ENCODE data around the gene SRC.

SRC gene

DNA sequence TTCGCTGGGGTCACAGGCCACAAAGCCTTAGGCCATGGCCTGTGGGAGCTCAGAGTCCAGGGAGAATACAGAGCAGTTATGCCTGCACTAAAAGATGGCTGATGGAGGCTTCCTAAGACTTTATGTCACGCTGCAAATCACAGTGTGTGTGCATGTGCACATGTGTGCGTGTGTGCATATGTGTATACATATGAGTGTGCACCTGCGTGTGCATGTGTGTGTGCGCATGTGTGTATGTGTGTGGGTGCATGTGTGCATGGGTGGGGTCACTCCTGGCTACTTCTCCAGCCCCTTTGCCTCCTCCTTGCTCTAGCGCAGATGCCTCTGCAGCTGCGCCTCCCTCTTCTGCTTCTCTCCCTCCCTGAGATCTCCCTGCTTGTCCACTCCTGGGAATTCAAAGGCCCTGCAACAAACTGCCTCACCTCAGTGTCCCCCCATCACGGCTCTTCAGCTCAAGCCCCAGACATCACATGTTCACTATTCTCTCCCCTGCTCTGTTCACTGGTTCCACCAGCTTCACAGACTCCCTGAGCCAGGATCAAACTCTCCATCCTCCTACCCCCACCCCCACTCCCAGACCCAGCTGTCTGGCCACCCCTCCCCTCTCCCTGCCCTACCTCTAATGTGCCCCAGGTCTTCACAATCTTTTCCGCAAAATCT, 90.7 kb downstream of the SRC start:
- H3K4me3 ChIP-seq (ENCODE audit: control insufficient read depth, low read depth, low read length): no peak overlapping the region
- no peak for DNase-seq (ENCODE audit: low read depth)
- TF ChIP-seq, protein P1, sequence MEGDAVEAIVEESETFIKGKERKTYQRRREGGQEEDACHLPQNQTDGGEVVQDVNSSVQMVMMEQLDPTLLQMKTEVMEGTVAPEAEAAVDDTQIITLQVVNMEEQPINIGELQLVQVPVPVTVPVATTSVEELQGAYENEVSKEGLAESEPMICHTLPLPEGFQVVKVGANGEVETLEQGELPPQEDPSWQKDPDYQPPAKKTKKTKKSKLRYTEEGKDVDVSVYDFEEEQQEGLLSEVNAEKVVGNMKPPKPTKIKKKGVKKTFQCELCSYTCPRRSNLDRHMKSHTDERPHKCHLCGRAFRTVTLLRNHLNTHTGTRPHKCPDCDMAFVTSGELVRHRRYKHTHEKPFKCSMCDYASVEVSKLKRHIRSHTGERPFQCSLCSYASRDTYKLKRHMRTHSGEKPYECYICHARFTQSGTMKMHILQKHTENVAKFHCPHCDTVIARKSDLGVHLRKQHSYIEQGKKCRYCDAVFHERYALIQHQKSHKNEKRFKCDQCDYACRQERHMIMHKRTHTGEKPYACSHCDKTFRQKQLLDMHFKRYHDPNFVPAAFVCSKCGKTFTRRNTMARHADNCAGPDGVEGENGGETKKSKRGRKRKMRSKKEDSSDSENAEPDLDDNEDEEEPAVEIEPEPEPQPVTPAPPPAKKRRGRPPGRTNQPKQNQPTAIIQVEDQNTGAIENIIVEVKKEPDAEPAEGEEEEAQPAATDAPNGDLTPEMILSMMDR (conservative IDR thresholded peaks at IDR 0.05; ENCODE audit: control insufficient read depth, insufficient read depth, low read depth, low read length): no peak

DNA sequence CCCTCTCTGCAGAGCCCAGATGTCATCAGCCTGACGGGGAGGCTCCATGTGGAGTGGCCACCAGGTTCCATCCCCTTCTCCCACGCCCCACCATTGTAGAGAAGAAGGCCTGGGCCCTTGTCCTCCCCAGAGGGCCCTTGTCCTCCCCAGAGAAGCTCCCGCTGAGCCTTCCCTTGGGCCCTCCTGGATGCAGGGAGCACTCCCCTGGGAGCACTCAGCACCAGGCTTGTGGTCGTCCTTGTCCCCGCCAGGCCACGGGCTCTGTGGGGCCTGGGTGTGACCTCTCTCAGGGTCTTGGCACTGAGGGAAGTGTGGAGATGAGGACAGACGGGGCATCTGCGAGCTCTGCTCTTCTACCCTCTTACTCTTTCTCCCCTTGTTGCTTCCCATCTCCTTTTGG, 91.7 kb downstream of the SRC start:
- TF ChIP-seq, protein P1 (conservative IDR thresholded peaks at IDR 0.05; ENCODE audit: control insufficient read depth, insufficient read depth, low read depth, low read length): no peak
- no peak for DNase-seq (ENCODE audit: low read depth)
- H3K4me3 ChIP-seq (ENCODE audit: control insufficient read depth, low read depth, low read length): no peak overlapping the region

DNA sequence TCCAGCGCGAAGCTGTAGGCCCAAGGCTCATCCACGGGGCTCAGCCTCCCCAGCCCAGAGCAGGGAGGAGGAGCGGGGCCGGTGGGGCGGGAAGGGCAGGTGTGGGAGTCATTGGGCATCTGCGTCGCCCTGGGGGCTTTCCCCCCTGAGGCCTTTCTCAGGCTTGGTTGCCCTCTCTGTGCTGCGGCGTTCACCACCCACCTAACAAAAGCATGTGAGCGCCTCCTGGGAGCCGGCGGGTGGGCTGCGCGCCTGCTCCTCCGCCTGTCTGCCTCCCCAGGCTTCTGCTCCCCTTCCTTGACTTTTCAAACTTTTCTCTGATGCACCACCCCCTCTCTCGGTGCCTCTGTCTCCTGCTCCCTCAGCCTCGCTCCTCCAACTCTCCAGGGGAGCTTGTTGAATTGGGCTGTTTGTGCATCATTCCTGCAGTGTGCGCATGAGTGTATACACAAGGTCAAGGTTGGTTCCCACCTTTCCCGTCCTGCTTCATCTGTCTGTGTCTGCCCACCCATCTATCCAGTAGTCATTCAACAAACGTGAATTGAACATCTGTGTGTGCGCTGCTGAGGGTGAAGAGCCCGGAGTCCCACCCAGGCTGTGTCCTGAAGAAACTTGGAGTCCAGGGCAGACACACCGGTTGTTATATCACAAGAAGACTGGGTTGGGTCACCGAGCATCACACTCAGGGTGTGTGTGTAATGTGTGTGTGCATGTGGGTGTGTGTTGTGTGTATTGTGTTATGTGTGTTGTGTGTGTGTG, 92.7 kb downstream of the SRC start:
- no peak overlapping the region for H3K4me3 ChIP-seq (ENCODE audit: control insufficient read depth, low read depth, low read length)
- TF ChIP-seq, protein P1 (conservative IDR thresholded peaks at IDR 0.05; ENCODE audit: control insufficient read depth, insufficient read depth, low read depth, low read length): no peak
- no peak for DNase-seq (ENCODE audit: low read depth)

DNA sequence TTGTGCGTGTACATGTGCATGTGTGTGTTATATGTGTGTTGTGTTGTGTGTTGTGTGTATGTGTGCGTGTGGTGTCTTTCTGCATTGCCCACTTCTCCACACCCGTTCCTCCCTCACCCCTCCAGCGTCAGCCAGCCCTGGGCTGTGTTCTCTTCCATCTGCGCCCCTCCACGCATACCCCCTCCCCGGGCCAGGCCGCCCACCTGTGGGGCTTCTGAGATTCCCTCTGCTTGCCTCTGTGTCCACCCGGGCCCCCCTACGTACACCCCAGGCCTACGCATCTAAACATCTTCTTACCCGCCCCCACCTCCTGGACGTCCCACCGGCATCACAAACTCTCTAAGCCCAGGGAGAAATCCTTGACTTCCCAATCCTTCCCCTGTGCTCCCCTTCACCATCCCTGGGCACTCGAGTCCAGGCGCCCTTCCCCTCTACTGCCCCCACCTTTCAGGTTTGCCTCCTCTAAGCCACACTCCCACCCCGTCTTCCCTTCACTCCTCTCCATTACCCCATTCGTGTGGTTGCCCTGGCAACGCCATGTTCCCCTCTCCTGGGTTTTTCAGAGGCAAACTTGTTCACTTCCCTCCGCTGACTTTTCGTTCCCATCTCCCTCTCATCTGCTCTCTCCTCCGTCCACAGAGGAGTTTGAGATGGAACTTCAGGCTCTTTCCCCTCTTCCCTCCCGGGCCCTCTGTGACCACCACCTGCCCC, 93.4 kb downstream of the SRC start:
- no peak for DNase-seq (ENCODE audit: low read depth)
- TF ChIP-seq, protein P1 (conservative IDR thresholded peaks at IDR 0.05; ENCODE audit: control insufficient read depth, insufficient read depth, low read depth, low read length): no peak
- H3K4me3 ChIP-seq (ENCODE audit: control insufficient read depth, low read depth, low read length): no peak overlapping the region

DNA sequence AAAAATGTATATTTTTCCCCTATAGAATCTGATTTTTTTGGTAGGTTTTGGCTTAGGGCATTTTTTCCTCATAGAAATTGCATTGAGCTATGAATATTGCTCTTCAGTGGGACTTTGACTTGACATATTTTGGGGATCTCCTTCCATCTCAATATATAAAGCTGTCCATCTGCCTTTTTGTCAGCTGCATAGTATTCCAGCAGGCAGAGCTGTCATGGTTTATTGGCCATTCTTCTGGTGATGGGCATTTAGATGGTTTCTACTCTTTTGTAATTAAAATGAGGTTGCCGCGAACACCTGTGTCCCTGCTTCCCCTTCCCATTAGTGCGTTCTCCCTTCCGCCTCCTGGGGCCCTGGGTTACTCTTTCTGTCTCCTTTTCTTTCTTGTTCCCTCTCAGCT, 95.1 kb downstream of the SRC start:
- TF ChIP-seq, protein P1 (conservative IDR thresholded peaks at IDR 0.05; ENCODE audit: control insufficient read depth, insufficient read depth, low read depth, low read length): no peak
- DNase-seq (ENCODE audit: low read depth): no peak
- no peak overlapping the region for H3K4me3 ChIP-seq (ENCODE audit: control insufficient read depth, low read depth, low read length)

DNA sequence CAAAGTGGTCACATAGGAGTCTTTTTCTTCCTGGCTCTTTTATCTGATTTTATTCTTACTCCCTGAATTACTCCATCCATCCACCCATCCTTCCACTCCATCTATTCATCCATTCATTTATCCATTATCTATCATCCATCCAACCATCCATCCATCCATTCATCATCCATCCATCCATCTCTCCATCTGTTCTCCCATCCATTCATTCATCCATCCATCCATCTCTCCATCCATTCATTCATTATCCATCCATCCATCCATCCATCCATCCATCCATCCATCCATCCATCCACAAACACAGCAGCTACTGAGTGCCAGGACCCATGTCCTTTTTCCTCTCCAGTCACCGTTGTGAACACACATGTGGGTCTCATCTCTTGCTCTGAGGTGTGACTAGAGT, 96.6 kb downstream of the SRC start:
- TF ChIP-seq, protein P1 (conservative IDR thresholded peaks at IDR 0.05; ENCODE audit: control insufficient read depth, insufficient read depth, low read depth, low read length): no peak
- H3K4me3 ChIP-seq (ENCODE audit: control insufficient read depth, low read depth, low read length): no peak overlapping the region
- no peak for DNase-seq (ENCODE audit: low read depth)
